GM23248 (cell line): ENCODE data around the gene GABRR2.

Experiments used
- EZH2 ChIP-seq: fragments of 200-600 bp; sonication (generic); IDR thresholded peaks from 2 replicates; pipeline ENCODE4 v1.6.1; 2018; ENCODE audit warnings: antibody characterized with exemption, mild to moderate bottlenecking; ENCODE audit not compliant: insufficient read depth, poor library complexity, severe bottlenecking
- EZH2phosphoT487 ChIP-seq: fragments of 200-600 bp; sonication (generic); IDR thresholded peaks from 2 replicates; pipeline ENCODE4 v1.6.1; 2018; ENCODE audit warnings: antibody characterized with exemption, moderate library complexity, mild to moderate bottlenecking, low read depth; ENCODE audit not compliant: insufficient read depth

DNA sequence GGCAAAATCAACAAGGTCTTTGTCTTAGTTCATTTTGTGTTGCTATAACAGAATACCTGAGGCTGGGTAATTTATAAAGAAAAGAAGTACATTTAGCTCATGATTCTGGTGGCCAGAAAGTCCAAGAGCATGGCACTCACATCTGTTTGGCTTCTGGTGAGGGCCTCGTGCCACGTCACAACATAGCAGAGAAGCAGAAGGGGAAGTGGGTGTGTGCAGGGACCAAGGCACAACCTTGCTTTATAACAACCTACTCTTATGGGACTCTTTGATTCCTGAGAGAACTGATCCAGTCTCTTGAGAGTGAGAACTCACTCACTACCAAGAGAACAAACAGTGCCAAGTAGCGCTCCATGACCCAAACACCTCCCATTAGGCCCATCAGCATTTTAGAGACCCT is 25.4 kb downstream of the GABRR2 start:
- TF ChIP-seq EZH2 (no peak), EZH2phosphoT487 (no peak)
